Measurements from ENCODE around the gene VSIG10L. TPM values are rescaled to one million over a fixed set of nuclear protein-coding genes. Genes with fewer than 3 reads are reported as not detected.

VSIG10L gene
- total RNA-seq, result 1 to 10 TPM; 3.2 to 3.5 TPM

DNA sequence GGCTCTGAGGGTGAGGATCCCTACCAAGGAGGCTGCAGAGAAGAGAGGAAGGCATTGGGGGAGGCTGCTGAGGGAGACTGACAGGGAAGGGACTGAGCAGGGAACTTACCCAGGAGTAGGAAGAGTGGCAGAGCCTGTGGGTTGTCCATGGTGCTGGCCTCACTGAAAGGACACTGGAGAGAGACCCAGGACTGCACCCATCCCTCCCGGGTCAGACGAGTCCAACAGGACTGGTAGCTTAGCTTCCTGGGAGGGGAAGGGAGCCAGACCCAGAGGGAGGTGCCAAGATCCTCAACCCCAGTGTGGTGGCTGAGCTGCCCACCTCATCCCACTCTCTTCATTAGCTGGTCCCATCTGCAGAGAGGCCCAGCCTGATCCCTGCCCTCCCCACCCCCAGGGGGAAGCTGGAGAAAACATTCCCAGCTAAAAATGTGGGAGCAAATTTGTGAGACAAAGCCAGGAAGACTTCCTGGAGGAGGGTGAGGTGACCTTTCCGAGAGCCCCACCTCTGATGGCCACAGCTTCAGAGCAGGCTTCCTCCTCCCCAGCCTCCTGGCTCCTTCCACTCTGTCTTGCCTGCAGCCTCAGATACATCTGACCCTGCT is at the start of gene VSIG10L:
VSIG10L (minus strand) TSS at position 164 of the 605 bp plus-strand sequence; CDS start at position 149, 15 bp downstream.
- DNase-seq, result no peak

GRCh38 chr19:51391073-51391611 is 49.2 kb upstream of the VSIG10L start:
- no peak overlapping the region for H3K27ac Mint-ChIP-seq
- DNase-seq, result no peak
- peaks cover 2% of the 10 kb centered on the region for H3K27me3 Mint-ChIP-seq
- ChIA-PET POLR2A (no interaction called here), CTCF (no interaction called here)
- no peaks in the 10 kb centered on the region for H3K9me3 Mint-ChIP-seq
- H3K4me3 Mint-ChIP-seq, result no peak overlapping the region
- H3K36me3 Mint-ChIP-seq, result peaks cover 9% of the 10 kb centered on the region
- peaks cover 23% of the 10 kb centered on the region for H3K4me1 Mint-ChIP-seq (ENCODE audit: low read depth)
- intact Hi-C loops (cut with micrococcal nuclease), result loop anchor here (10.0 kb wide), 1 partner anchor 204 kb away; no protein-coding TSS in a partner anchor

More for the DNA sequence above, at the start of gene VSIG10L:
- Mint-ChIP-seq H3K27ac (no peak within 1 kb of the TSS), H3K4me1 (ENCODE audit: low read depth) (peaks cover 15% of the 10 kb centered on the region), H3K9me3 (no peaks in the 10 kb centered on the region), H3K4me3 (peak within 1 kb of the TSS; percentile 47), H3K27me3 (no peaks in the 10 kb centered on the region), H3K36me3 (peaks cover 15% of the 10 kb centered on the region)
- intact Hi-C loops (cut with micrococcal nuclease), result no loop called here
- POLR2A ChIA-PET, result interaction anchor here (1.5 to 1.8 kb wide), 2 partner anchors 18 to 24 kb away, joined by 6 to 9 read pairs; partner anchors contain the start of gene ETFB
- CTCF ChIA-PET, result interaction anchor here (0.5 to 2.2 kb wide), 9 partner anchors 14 to 318 kb away, joined by 3 to 9 read pairs (median 4); no protein-coding TSS in a partner anchor

GRCh38 chr19:51389143-51389542 is 47.2 kb upstream of the VSIG10L start:
- peaks cover 16% of the 10 kb centered on the region for H3K4me1 Mint-ChIP-seq (ENCODE audit: low read depth)
- intact Hi-C loops (cut with micrococcal nuclease), result no loop called here
- no peak for DNase-seq
- H3K9me3 Mint-ChIP-seq, result no peaks in the 10 kb centered on the region
- ChIA-PET POLR2A (interaction anchor here (0.6 kb wide), 1 partner anchor 22 kb away, joined by 3 read pairs; no protein-coding TSS in a partner anchor), CTCF (no interaction called here)
- no peak overlapping the region for H3K4me3 Mint-ChIP-seq
- H3K27me3 Mint-ChIP-seq, result peaks cover 2% of the 10 kb centered on the region
- H3K36me3 Mint-ChIP-seq, result no peaks in the 10 kb centered on the region
- H3K27ac Mint-ChIP-seq, result no peak overlapping the region

GRCh38 chr19:51387924-51388389 is 46.0 kb upstream of the VSIG10L start, which contains the start of gene LIM2:
Gene LIM2, minus strand, starts transcription at chr19:51387974. Its CDS starts 531 bp downstream, at chr19:51387443.
- Mint-ChIP-seq H3K36me3 (no peaks in the 10 kb centered on the region), H3K4me3 (no peak within 1 kb of the TSS), H3K4me1 (ENCODE audit: low read depth) (peaks cover 9% of the 10 kb centered on the region), H3K9me3 (no peaks in the 10 kb centered on the region), H3K27ac (no peak within 1 kb of the TSS), H3K27me3 (peaks cover 2% of the 10 kb centered on the region)
- ChIA-PET CTCF (interaction anchor here (0.6 kb wide), 1 partner anchor 34 kb away, joined by 3 read pairs; no protein-coding TSS in a partner anchor), POLR2A (no interaction called here)
- intact Hi-C loops (cut with micrococcal nuclease), result no loop called here
- peak; percentile 35 for DNase-seq

DNA sequence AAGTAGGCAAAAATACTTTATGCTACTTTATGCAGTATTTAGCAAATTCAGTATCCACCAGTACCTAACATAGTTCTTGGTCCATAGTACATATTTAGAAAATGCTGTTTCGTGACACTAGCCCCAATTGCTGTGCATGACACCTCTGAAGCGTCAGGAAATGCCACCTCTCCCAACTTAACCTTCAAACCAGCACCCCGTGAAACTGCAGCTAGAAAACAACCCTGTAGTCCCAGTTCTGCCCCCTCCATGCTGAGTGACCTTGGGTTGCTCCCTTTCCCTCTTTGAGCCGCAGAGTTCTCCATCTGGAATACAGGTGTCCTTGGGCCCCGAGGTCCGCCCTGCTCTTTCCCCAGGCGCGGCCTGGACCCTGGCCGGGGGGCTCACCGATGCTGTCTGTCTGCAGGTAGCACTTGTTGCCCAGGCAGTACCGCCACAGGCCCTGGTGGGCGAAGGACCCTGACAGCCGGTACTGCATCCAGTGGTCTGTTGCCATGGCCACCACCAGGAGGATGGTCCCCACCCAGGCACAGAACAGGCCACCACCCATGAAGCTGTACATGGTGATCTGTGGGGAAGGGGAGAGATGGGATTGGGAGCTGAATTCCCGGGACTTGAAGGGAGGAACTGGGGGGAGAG is 45.1 kb upstream of the VSIG10L start:
- no peak overlapping the region for H3K27ac Mint-ChIP-seq
- H3K4me1 Mint-ChIP-seq (ENCODE audit: low read depth), result peaks cover 4% of the 10 kb centered on the region
- DNase-seq, result no peak
- POLR2A ChIA-PET, result no interaction called here
- H3K27me3 Mint-ChIP-seq, result peaks cover 2% of the 10 kb centered on the region
- CTCF ChIA-PET, result interaction anchor here (0.6 kb wide), 1 partner anchor 35 kb away, joined by 3 read pairs; no protein-coding TSS in a partner anchor
- H3K9me3 Mint-ChIP-seq, result no peaks in the 10 kb centered on the region
- H3K4me3 Mint-ChIP-seq, result no peak overlapping the region
- intact Hi-C loops (cut with micrococcal nuclease), result no loop called here
- H3K36me3 Mint-ChIP-seq, result no peaks in the 10 kb centered on the region

GRCh38 chr19:51382004-51382403 is 40.1 kb upstream of the VSIG10L start:
- no peaks in the 10 kb centered on the region for H3K36me3 Mint-ChIP-seq
- H3K27me3 Mint-ChIP-seq, result no peaks in the 10 kb centered on the region
- peaks cover 10% of the 10 kb centered on the region for H3K9me3 Mint-ChIP-seq
- ChIA-PET POLR2A (interaction anchor here (1.2 kb wide), 1 partner anchor 11 kb away, joined by 4 read pairs; no protein-coding TSS in a partner anchor), CTCF (interaction anchor here (0.8 to 1.3 kb wide), 2 partner anchors 10 to 12 kb away, joined by 3 to 5 read pairs; partner anchors contain the start of gene NKG7)
- DNase-seq, result no peak
- no peak overlapping the region for H3K27ac Mint-ChIP-seq
- peaks cover 8% of the 10 kb centered on the region for H3K4me1 Mint-ChIP-seq (ENCODE audit: low read depth)
- intact Hi-C loops (cut with micrococcal nuclease), result no loop called here
- H3K4me3 Mint-ChIP-seq, result no peak overlapping the region

DNA sequence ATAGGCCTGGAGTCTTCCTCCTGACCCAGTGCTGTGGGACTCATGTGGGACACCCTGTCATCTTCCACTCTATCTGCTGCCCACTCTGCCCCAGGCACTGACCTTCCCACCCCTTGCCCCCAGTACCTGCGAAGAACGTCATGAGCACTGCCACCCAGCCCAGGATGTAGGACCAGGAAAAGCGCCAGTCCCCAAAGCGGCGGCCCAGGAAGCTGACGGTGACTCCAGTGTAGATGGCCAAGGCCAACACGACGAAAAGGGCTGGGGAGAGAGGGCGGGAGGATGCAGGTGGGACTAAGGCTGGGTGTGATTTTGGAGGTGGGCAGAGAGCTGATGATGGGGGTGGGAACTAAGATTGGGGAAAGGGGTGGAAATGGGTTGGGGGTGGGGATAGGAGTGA is 38.4 kb upstream of the VSIG10L start:
- no peak overlapping the region for H3K4me3 Mint-ChIP-seq
- peaks cover 23% of the 10 kb centered on the region for H3K4me1 Mint-ChIP-seq (ENCODE audit: low read depth)
- H3K27me3 Mint-ChIP-seq, result no peaks in the 10 kb centered on the region
- intact Hi-C loops (cut with micrococcal nuclease), result no loop called here
- H3K27ac Mint-ChIP-seq, result no peak overlapping the region
- POLR2A ChIA-PET, result no interaction called here
- no peaks in the 10 kb centered on the region for H3K36me3 Mint-ChIP-seq
- no peak for DNase-seq
- CTCF ChIA-PET, result interaction anchor here (0.9 to 1.1 kb wide), 2 partner anchors 27 to 39 kb away, joined by 3 read pairs; partner anchors contain the start of gene VSIG10L
- peaks cover 10% of the 10 kb centered on the region for H3K9me3 Mint-ChIP-seq

DNA sequence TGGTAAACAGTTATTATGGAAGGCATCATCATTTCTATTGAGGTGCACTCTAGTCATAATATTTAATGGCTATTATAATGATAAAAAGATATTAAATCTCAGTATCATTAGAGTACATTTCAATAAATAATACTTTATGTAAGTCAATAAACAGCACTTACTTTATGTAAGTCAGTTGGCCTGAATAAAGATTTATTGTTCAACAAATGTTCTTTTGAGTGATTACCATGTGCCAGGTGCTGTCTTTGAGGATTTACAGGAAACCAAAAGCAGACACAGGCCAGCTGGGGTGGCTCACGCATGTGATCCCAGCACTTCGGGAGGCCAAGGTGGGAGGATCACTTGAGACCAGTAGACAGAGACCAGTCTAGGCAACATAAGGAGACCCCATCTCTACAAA is 35.5 kb upstream of the VSIG10L start:
- POLR2A ChIA-PET, result interaction anchor here (1.1 kb wide), 1 partner anchor 12 kb away, joined by 3 read pairs; no protein-coding TSS in a partner anchor

GRCh38 chr19:51375504-51376221 is 33.7 kb upstream of the VSIG10L start:
- intact Hi-C loops (cut with micrococcal nuclease), result no loop called here
- H3K4me1 Mint-ChIP-seq (ENCODE audit: low read depth), result peaks cover 62% of the 10 kb centered on the region

More for the DNA sequence above, 35.5 kb upstream of the VSIG10L start:
- Mint-ChIP-seq H3K4me1 (ENCODE audit: low read depth) (peaks cover 50% of the 10 kb centered on the region), H3K27ac (no peak overlapping the region), H3K36me3 (no peaks in the 10 kb centered on the region), H3K9me3 (peaks cover 10% of the 10 kb centered on the region), H3K27me3 (no peaks in the 10 kb centered on the region), H3K4me3 (no peak overlapping the region)
- DNase-seq, result no peak
- CTCF ChIA-PET, result interaction anchor here (1.3 kb wide), 1 partner anchor 284 kb away, joined by 3 read pairs; no protein-coding TSS in a partner anchor
- intact Hi-C loops (cut with micrococcal nuclease), result no loop called here

DNA sequence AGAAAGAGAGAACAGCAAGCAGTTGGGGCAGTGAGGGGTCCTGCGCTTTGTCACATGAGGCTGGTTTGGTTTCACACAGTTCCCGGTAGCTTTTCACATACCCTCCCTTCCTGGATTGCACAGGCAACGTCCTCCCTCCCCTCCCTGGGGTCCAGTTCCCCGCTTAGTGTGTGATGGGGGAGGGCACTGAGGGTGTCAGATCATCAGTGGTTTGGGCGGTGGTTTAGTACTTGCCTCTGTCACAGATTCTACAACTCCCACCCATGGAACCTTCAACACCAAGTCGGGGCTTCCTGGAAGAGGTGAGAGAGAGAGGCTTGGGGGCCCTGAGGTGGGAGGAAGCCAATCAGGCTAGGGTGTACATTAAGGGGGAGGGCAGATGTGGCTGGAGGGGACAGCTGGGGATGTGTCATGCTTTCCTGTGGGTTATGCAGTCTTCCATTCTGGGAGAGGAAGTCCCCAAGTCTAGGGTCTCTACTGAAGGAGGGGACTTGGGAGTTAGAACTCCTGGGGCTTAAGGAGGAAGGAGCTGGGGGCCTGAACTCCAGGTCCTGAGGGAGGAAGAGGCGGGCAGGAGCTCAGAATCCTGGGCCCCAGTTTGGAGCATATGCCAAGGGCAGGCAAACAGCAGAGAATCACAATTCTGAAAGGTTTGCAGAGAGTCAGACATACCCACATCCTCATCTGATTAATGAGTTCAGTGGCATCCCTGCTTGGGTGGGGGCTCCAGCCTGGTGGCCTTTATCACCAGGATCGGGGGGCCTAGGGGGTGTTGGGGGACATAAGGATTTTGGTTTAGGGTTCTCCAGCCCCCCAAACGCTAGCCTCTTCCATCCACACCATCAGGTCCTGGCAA is 30.9 kb upstream of the VSIG10L start, which contains the start of gene NKG7:
NKG7 (minus strand) TSS at position 6 of the 856 bp plus-strand sequence. CDS start 119 bp downstream, outside the sequence.
- ChIA-PET POLR2A (interaction anchor here (1.7 to 2.1 kb wide), 2 partner anchors 22 to 68 kb away, joined by 5 to 27 read pairs; no protein-coding TSS in a partner anchor), CTCF (interaction anchor here (0.9 to 2.7 kb wide), 5 partner anchors 8 to 288 kb away, joined by 3 to 9 read pairs (median 4); no protein-coding TSS in a partner anchor)
- peak; percentile 92 for DNase-seq
- peaks cover 13% of the 10 kb centered on the region for H3K36me3 Mint-ChIP-seq
- peak within 1 kb of the TSS; percentile 95 for H3K27ac Mint-ChIP-seq
- peak within 1 kb of the TSS; percentile 76 for H3K4me3 Mint-ChIP-seq
- no peaks in the 10 kb centered on the region for H3K27me3 Mint-ChIP-seq
- intact Hi-C loops (cut with micrococcal nuclease), result loop anchor here (1.0 kb wide), 1 partner anchor 21 kb away; no protein-coding TSS in a partner anchor
- no peaks in the 10 kb centered on the region for H3K9me3 Mint-ChIP-seq
- peaks cover 71% of the 10 kb centered on the region for H3K4me1 Mint-ChIP-seq (ENCODE audit: low read depth)

More at GRCh38 chr19:51375504-51376221, 33.7 kb upstream of the VSIG10L start:
- peak overlapping the region; percentile 73 for H3K27ac Mint-ChIP-seq
- peaks cover under 1% of the 10 kb centered on the region for H3K9me3 Mint-ChIP-seq
- H3K27me3 Mint-ChIP-seq, result no peaks in the 10 kb centered on the region
- POLR2A ChIA-PET, result interaction anchor here (0.6 kb wide), 1 partner anchor 20 kb away, joined by 3 read pairs; no protein-coding TSS in a partner anchor
- H3K4me3 Mint-ChIP-seq, result peak overlapping the region; percentile 43
- CTCF ChIA-PET, result interaction anchor here (1.0 to 1.3 kb wide), 2 partner anchors 13 to 37 kb away, joined by 3 to 4 read pairs; no protein-coding TSS in a partner anchor
- peaks cover 6% of the 10 kb centered on the region for H3K36me3 Mint-ChIP-seq
- peak; percentile 77 for DNase-seq

All from activated CD4-positive, alpha-beta memory T cell treated with anti-CD3 and anti-CD28 coated beads for 36 hours (primary cell).